ENCODE data around the gene CFAP251. TPM values are rescaled to one million over a fixed set of nuclear protein-coding genes. Genes with fewer than 3 reads are reported as not detected.

The CFAP251 gene
- total and polyA plus RNA-seq, 2 of the 13 experiments (the other 11 are each of a cell fraction or from before 2014, with no cell fraction given): 0.30 to 0.42 TPM

GRCh38 chr12:122040579-122041386 is 122.4 kb downstream of the CFAP251 start (continued):
- TF ChIP-seq HNF1A (IDR thresholded peaks at IDR 0.05; ENCODE audit: low read depth): peak; percentile 89
- peak; percentile 90 for TF ChIP-seq HNF1A (CRISPR knock-in tag; IDR thresholded peaks at IDR 0.05; ENCODE audit: borderline replicate concordance)
- no peak for TF ChIP-seq HDAC2 (CRISPR knock-in tag; IDR thresholded peaks at IDR 0.05)
- no peak for TF ChIP-seq AFF4 (CRISPR knock-in tag; IDR thresholded peaks at IDR 0.05)
- peak; percentile 38; the same call in 1 of the 2 replicates for TF ChIP-seq ZFY (CRISPR knock-in tag; IDR thresholded peaks at IDR 0.05)
- TF ChIP-seq ZNF3 (CRISPR knock-in tag; IDR thresholded peaks at IDR 0.05): 0 out of 2 replicates have a peak, but pooled peaks have one; percentile 46
- TF ChIP-seq ZNF879 (CRISPR knock-in tag; IDR thresholded peaks at IDR 0.05): no peak
